Hypothalamus (tissue), 51 donors: Measurements from ENCODE around the gene ZNF710.

Experiments used
- DNase-seq, 51 donors: peaks; one replicate each; lab custom pipeline; 2025; lab: John Stamatoyannopoulos, UW

ZNF710 gene

GRCh38 chr15:89991312-89991711 is 9.8 kb upstream of the ZNF710 start:
- no peak for DNase-seq

DNA sequence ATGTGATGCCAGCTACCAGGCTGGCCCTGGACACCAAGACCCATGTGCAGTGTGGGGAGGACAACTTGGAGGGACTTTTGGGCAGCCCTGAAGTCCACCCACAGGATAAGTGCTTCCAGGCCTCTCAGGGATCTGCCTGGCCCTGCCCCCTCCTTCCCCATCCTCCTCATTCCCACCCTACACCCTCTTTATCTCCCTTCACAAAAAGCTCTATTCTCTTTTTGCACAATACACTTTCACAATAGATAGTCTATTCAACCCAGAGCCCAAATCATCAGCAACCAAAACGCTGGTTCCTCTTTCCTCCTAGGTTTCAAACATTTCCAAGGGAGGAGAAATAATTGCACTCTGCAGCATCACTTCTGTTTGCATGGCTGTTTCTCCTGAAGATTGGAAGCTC is 7.8 kb upstream of the ZNF710 start:
- DNase-seq, result peak in 10 of 51 donors; percentile 3 to 46 (median 33)

DNA sequence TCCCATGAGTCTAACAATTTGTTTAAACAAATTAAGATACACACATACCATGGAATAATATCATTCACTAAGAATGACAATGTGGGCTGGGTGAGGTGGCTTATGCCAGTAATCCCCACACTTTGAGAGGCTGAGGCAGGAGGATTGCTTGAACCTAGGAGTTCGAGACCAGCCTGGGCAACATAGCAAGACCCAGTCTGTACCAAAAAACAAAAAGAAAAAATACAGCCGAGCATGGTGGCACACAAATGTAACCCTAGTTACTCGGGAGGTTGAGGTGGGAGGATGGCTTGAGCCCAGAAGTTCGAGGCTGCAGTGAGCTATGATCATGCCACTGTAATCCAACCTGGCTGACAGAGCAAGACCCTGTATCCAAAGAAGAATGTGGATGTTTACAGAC is 4.0 kb upstream of the ZNF710 start:
- DNase-seq, result no peak

GRCh38 chr15:89998141-89998661 is 2.9 kb upstream of the ZNF710 start:
- no peak for DNase-seq

DNA sequence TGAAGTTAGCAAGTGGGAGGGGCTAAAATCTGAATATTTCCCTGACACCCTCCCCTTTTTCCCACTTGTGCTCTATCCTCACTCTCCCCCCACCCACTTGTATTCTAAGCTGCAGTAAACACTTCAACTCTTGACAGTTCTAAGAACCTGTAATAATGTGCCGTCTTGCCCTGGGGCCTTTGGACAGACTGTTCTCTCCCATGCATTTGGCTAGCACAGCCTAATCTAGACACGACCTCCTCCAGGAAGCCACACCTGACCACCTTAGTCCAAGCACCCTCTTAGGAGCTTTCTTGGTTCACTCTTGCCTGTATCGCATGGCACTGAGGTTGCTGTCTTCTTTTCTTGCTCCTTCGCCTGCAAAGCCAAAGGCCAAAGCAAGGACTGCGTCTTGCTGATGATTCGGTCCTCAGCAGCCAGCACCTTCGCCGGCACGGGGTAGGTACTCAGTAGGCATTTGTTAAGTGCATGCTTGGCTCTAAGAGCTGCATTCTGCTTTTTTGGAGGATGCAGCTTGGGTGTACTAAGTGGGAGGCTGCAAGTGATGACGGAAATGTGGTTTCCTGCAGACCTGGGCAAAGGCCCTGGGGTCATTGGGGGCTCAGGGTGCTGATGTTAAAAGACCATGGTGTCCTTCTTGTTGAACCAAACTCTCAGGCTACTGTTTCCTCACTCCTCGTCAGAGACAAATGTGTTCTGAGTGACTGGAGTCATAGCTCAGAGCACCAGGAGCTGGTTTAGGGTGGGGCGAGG is 2.0 kb upstream of the ZNF710 start:
- no peak for DNase-seq

DNA sequence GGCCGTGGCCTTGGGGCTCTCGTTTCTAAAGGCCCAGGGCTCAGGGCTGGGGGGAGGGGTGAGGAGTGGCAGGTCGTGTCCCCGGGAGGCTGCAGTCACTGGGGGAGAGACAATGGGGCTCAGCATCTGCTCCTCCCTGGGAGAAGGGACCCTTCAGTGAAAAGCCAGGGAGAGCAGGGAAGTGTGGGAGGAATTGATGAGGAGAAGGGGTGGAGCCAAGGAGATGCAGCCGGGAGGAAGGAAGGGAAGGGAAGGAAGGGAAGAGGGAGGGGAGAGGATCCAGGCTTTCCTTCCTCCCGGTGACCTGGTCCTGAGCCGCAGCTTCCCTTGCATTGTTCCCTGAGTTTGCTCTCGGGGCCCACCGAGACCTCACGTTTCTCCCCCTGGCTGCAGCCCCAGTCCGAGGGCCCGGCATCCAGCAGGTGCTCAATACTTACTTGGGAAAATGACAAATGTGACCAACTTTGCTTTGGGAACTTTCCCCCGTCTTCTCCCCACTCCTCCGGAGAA is 1.4 kb upstream of the ZNF710 start:
- DNase-seq, result peak in 2 of 51 donors; percentile 18 to 50

DNA sequence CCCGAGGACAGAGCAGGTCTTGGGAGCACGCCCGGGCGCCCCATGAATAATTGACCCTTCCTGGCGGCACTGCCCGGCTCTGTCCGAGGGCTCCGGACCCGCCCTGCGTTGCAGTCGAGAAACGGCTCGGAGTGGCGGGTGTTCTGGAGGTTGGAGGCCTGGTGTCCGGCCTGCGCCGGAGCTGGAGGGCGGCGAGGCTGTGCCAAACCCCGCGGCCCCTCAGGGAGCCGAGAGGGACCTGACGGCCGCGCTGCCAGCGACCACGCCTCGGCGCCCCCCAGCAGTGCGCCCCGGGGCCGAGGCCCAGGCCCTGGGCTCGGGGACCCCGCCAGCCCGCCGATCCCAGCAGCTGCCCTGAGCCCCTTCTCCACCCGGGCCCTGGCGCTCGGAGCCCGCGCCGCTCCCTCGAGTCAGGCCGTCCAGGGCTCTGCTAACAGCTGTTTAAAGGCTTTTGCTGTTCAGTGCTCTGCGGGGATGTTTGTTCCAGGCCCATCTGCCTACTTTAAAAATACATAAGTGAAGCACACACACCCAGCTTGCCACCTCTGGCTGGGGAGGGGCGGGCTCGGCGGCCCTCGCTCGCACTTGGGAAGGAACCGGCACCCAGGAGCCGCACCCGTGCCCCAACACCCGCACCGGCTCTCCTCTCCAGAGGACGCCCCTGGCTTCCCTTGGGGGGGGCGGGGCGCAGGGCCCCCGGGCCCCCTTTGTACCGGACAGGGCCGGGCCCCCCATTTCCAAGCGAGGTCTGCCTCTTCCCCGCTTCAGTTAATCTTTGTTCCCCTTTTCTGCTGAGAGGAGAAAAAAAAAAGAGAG is 730 bp upstream of the ZNF710 start:
- DNase-seq, result peak in 12 of 51 donors; percentile 21 to 61 (median 31)

DNA sequence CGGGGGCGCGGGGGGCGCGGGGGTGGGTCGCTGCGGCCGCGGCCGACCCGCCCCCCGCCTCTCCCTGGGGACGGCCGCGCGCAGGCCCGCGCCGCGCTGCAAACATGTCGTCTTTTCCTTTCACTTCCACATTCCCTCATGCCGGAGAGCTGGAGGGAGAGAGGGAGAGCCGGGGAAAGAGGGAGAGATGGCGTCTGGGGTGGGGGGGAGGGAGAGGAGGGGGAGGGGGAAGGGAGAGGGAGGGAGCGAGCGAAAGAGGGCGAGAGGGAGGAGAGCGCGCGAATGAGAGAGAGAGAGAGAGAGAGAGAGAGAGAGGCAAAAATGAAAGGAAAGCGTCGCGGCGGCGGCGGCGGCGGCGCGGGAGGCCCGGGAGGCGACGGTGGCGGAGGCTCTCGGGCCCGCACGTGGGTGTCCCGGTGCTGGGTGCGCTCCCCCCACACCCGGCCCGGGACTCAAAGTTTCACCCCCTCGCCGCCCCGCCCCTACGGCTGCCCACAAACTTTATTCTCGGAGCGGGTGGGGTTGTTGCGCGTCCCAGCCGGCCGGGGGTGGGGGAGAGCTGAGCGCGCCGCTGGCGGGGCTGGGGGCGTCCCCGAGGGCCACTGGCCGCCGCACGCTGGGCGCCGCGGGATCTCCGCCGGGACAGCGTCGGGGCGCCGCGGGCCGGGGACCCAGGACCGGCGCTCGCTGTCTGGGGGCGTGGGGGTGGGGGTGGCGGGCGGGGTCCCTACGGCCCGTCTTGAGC is 731 bp downstream of the ZNF710 start:
- DNase-seq, result peak in 29 of 51 donors; percentile 16 to 85 (median 50)

DNA sequence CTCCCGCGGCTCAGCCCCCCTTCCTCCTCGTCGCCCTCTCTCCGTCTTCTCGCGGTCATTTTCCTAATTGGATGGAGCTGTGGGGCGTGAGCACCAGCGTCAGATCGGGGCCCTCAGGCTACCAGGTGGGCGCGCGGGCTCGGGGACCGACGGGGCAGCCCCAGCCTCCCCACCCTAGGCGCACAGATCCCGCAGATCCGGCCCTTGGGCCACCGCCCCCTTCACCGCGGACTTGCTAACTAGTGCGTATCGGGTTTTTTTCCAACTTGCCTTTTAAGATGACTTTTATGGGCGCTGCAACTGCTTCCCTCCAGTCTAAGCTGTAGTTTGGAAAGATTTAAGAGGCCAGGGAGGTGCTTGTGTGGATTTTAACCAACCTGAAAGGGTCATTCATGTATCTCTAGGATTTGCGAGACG is 1.3 kb downstream of the ZNF710 start:
- peak in 21 of 51 donors; percentile 12 to 57 (median 34) for DNase-seq

DNA sequence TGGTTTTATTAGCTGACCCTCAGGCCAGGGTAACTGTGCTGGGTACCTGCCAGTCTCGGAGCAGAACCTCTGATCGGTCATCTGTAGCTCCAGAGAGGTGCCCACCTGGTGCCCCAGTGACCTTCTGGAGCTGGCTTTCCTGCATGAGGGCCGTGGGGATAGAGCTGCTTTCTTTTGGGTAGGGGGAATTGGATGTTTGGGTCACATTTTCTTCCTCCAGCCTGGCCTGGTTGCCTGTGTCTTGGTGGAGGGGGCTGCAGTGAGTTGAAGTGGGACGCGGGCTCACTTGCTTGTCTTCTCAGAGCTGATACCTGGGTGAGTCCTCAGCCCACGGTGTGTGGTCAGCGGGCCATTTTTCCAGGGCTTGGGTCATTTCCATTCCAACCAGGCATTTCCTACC is 2.6 kb downstream of the ZNF710 start:
- no peak for DNase-seq

GRCh38 chr15:90004252-90004651 is 3.1 kb downstream of the ZNF710 start:
- peak in 2 of 51 donors; percentile 4 to 17 for DNase-seq

- DNase-seq, result peak in 5 of 51 donors; percentile 4 to 40 (median 12)
These were observed 3.5 kb downstream of the ZNF710 start for GRCh38 chr15:90004671-90005070.

GRCh38 chr15:90006217-90007075 is 5.3 kb downstream of the ZNF710 start:
- no peak for DNase-seq

- DNase-seq, result no peak
These were observed 5.9 kb downstream of the ZNF710 start for GRCh38 chr15:90007076-90007460.

DNA sequence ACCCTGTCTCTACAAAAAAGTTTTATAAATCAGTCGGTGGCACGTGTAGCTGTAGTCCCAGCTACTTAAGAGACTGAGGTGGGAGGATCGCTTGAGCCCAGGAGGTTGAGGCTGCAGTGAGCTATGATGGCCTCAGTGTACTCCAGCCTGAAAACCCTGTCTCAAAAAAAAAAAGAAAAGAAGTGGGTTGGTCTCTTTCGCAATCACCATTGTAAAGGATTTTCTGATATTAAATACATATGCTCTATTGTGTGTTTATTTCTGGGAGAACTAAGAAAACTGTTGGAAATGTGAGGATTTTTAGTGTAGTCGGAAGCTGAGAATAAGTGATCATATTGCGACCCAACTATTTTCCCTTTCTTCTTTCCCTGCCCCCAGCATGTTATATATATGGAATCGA is 7.5 kb downstream of the ZNF710 start:
- no peak for DNase-seq

DNA sequence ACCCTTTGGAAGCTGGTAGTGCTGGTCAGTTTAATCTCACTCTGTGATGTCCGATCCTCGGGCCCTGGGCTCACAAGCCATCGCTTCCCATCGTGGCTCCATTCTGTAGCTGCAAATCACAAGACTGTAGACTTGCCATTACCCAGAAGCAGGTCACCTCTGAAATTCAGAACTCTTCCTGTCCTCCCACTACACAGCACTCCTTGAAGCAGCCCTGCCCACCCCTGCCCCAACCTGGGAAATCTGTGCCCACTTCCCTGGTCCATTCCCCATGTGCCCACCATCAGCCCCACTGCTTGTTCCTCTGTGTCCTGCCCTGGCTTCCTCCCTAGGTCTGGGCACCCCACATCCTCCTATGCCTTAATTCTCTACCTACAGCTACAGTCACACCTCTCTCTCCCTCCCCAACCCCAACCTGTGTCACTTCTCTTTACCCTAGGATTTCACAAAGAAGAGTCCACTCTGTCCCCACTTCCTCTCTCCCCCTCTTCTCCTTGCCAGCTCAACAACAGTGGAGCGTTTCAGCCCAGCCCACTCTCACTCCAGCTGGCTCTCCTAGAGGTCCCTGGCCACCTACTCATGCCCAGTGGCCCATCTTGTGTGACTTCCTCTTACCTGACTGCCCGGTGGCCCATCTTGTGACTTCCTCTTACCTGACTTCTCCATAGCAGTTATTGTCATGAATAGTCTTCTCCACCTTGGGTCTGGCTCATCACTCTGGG is 8.3 kb downstream of the ZNF710 start:
- DNase-seq, result no peak

DNA sequence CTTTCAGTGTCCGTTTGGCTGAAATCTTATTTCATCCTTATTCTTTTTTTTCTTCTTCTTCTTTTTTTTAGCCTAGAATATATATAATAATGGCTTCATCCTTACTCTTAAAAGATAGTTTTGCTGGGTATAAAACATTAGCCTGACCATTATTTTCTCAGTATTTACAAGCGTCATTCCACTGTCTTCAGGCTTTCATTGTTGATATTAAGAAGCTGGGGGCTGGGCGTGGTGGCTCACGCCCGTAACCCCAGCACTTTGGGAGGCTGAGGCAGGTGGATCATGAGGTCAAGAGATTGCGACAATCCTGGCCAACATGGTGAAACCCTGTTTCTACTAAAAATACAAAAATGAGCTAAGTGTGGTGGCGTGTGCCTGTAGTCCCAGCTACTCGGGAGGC is 10.6 kb downstream of the ZNF710 start:
- no peak for DNase-seq

DNA sequence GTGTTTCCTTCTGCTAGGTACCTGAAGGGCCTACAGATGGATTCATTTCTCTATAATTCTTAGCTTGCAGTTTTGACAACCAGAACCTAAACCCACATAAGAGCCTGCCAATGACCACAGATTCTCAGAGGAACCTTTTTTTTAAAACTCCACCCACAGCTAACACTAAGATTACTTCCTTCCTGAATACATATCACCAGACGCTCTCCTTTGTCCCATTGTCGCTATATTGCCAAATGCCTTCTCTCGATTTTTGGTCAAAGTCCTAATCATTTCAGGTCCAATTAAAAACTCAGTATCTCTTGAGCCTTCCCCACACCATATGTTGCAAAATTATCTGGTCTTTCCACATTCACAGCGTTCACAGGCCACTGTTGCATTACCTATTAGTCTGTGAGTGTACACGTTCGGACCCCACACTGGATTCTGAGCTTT is 12.4 kb downstream of the ZNF710 start:
- DNase-seq, result no peak

- no peak for DNase-seq
These were observed 14.2 kb downstream of the ZNF710 start for GRCh38 chr15:90015294-90015693.
